ENCODE results near the gene NACC1.

DNA sequence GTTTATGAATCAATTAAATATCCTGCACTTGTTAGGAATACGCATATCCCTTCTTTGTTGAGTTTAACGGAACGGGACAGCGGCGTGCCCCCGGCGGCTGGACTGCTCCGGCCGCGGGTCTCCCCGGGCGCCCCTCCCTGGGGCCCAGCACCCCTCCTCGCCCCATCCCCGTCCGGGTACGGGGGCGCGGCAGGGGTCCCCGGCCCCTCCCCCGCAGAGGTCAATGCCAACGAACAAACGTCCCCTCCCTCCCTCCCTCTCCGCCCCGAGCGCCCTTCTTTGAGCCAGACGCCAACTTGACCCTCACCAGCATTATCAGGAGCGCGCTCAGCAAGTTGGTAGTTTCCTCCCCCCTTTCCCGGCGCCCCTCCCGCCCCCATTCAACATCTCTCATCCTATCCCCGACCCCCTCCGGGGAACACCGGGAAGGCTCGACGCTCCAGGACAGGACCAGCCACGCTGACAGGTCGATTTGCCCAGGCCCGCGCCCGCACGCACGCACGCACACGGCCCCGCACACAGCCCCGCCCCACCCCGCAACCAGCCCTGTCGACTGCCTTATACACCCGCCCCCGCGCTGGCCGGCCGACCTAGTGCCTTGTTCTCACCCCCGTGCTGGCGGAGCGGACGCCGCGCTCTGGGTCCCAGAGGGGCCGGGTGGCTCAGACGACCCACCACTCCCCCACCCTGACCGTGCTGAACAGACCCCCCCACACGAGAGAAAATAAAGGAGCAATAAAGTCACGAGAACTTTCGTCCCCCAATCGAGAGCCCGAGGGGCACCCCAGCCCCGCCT lies 20.4 kb upstream of the NACC1 start:
- TF ChIP-seq, protein P1, sequence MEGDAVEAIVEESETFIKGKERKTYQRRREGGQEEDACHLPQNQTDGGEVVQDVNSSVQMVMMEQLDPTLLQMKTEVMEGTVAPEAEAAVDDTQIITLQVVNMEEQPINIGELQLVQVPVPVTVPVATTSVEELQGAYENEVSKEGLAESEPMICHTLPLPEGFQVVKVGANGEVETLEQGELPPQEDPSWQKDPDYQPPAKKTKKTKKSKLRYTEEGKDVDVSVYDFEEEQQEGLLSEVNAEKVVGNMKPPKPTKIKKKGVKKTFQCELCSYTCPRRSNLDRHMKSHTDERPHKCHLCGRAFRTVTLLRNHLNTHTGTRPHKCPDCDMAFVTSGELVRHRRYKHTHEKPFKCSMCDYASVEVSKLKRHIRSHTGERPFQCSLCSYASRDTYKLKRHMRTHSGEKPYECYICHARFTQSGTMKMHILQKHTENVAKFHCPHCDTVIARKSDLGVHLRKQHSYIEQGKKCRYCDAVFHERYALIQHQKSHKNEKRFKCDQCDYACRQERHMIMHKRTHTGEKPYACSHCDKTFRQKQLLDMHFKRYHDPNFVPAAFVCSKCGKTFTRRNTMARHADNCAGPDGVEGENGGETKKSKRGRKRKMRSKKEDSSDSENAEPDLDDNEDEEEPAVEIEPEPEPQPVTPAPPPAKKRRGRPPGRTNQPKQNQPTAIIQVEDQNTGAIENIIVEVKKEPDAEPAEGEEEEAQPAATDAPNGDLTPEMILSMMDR (IDR thresholded peaks at IDR 0.05; ENCODE audit: control extremely low read depth in 1 of 3, insufficient read depth in 1 of 3, low read depth in 1 of 3, low read length in 3 of 3): no peak
- TF ChIP-seq EZH2 (IDR thresholded peaks at IDR 0.05; ENCODE audit: low read depth, low read length, severe bottlenecking) (no peak), POLR2A (IDR thresholded peaks at IDR 0.05; ENCODE audit: control extremely low read depth in 1 of 2, low read depth in 2 of 2, low read length in 2 of 2) (no peak)

Measured in H1 (cell line).